Astrocyte (in vitro differentiated cells and primary cell): ENCODE results near the gene VWA5B1.

Experiments
- CTCF ChIP-seq: IDR thresholded peaks from 2 replicates; pipeline ENCODE4 v1.5.1; 2011; ENCODE audit warnings: low read depth, mild to moderate bottlenecking, inconsistent platforms, low read length, moderate library complexity; ENCODE audit not compliant: insufficient read depth
- EZH2 ChIP-seq: IDR thresholded peaks from 2 replicates; pipeline ENCODE4 v1.6.1; 2012; ENCODE audit warnings: mild to moderate bottlenecking, low read length, inconsistent platforms; ENCODE audit not compliant: insufficient read depth

DNA sequence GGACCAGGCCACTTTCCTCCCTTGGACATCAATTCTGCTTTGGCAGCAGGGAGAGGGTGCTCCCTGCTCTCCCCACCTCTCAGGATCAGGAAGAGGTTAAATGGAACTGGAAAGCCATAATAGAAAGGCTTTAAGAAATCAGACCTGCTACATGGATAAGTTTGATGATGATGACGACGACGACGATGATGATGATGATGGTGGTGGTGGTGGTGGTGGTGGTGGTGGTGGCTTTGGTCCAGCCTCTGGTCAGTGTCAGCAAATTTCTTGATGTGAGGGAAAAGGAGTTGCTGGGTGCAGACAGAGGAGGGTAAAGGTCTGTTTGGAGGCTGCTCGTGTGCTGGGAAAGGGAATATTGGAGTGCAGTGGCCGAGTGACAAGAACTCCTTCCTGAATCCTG, 36.8 kb downstream of the VWA5B1 start:
- TF ChIP-seq CTCF (no peak), EZH2 (no peak)
